OCI-LY3 (cell line): ENCODE results near the gene ENKD1.
A peak's percentile ranks its signal among the peaks of the same experiment; 100 is the strongest.

ENCODE experiments used
- EZH2phosphoT487 ChIP-seq: fragments of 200-600 bp; shearing (Covaris generic); IDR thresholded peaks from 2 replicates; pipeline ENCODE4 v1.6.1; 2018; ENCODE audit warnings: antibody characterized with exemption, mixed run types, low read depth
- TF ChIP-seq, protein P1 (sequence below): fragments of 200-600, 300-600 bp; sonication (generic); IDR thresholded peaks from 2 replicates; pipeline ENCODE4 v1.5.1; 2014; ENCODE audit warnings: antibody characterized with exemption, low read length, low read depth

DNA sequence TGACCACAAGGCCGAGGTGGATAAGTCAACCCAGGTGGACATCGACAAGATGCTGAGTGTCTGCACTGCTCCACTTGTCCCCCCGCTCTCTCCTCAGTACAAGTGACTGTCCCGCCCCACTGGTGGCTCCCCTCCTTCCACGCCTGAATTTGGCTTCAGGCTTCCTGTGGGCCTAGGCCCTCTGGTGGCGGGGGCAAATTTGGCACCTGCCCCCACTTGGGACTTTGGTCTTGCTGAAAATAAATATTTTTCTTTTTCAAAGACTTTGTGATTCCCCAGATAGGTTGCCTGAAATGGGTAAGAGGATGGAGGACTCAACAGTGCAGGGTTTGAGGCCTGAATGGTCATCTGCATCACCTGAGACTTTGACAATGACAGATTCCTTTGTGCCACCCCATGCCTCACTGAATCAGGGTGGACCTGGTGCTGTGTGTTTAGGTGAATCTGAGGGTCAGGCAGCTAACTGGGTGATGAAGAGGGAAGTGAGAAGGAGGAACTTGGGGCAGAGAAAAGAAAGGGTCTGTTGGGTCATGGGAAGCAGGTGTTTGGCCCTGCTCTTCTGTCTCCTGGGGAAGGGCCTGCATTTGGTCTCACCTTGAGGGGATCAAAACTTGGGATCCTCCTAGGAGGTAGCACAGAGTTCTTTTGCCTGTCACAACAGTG is 2.1 kb upstream of the ENKD1 start:
- TF ChIP-seq, protein P1, sequence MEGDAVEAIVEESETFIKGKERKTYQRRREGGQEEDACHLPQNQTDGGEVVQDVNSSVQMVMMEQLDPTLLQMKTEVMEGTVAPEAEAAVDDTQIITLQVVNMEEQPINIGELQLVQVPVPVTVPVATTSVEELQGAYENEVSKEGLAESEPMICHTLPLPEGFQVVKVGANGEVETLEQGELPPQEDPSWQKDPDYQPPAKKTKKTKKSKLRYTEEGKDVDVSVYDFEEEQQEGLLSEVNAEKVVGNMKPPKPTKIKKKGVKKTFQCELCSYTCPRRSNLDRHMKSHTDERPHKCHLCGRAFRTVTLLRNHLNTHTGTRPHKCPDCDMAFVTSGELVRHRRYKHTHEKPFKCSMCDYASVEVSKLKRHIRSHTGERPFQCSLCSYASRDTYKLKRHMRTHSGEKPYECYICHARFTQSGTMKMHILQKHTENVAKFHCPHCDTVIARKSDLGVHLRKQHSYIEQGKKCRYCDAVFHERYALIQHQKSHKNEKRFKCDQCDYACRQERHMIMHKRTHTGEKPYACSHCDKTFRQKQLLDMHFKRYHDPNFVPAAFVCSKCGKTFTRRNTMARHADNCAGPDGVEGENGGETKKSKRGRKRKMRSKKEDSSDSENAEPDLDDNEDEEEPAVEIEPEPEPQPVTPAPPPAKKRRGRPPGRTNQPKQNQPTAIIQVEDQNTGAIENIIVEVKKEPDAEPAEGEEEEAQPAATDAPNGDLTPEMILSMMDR, result peak; percentile 45
- no peak for TF ChIP-seq EZH2phosphoT487
